Hypothalamus (tissue), 51 donors: ENCODE results near the gene PTPRU.

Experiments
- DNase-seq, 51 donors: peaks; one replicate each; lab custom pipeline; 2025; lab: John Stamatoyannopoulos, UW

PTPRU gene

DNA sequence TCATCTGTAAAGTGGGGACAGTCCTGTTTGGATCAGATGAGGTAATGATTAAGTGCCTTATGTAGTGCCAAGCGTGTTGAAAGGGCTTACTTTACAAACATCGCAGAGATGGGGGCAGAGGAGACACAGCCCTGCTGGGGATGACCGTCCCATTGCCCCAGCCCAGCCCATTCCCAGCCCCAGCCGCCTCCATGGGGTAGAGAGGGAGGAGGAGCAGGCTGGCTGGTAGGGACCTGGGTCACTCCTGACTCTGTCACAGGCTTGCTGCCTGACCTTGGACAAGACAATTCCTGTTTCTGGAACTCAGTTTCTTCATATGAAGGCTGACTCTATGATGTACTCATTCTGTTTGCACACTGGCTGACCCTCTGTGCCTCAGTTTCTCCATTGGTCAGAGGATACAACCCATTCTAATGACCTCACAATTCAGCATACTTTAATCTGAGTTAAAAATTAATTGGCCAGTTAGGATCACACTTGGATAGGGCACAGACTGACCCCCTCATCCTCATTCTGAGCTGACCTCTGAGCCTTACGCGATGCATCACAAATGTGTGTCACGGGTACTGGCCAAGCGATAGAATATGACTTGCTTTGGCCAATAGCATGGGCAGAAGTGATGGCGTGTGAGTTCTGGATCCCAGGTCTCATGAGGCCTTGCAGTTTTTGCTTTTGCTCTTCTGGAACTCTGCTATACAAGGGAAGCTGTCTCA is 91.1 kb downstream of the PTPRU start:
- no peak for DNase-seq

DNA sequence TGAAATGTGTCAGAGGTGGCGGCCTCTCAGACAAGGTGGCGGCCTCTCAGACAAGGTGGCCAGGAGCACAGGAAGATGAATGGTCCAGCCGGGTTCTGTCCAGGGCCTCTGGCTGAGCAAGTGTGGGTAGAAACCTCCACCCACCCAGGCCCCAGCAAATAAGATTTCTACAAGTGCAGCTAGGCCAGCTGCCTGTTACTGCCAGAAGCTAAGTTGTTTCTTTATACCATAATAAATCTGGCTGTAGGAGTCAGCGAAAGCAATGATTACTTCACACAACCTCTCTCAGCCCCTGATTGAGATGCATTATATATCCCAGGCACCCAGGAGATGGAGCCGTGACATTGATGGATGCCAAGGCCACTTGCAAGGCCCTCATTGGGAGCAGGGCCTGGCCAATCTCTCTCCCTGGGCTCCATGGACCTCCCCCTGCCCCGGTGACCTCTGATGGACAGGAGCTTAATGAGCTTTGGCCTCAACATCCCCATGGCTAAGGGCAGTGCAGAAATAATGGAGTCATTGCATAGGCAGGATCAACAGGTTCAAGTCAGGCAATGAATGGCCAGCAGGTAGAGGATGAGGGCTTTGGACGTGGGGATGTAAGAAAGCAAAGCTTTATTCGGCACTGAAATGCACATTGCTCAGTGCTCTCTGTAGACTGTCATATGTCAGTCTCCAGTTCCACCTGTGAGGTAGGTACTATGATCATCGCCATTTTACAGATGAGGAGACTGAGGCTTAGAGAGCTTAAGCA is 92.9 kb downstream of the PTPRU start:
- no peak for DNase-seq

DNA sequence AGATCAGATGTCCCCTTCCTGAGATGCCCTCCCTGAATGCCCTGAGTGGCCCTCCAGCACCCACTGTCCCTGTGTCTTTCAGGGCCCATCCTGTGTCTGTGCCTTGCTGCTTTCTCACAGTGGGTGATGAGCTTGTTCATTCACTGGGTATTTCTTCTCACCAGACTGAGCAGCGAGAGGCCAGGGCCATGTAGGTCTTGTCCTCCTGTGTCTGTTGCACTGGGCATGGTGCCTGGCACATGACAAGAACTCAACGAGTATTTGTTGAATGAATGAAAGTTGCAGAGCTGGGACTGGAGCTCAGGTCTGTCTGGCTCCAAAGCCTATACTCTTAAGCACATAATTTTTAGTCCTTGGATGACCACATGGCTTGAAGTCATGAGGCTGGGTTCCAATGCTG is 93.8 kb downstream of the PTPRU start:
- no peak for DNase-seq

- peak in 1 of 51 donors; percentile 51 for DNase-seq
These were observed 94.5 kb downstream of the PTPRU start for GRCh38 chr1:29330856-29331255.

- DNase-seq, result no peak
These were observed 95.0 kb downstream of the PTPRU start for GRCh38 chr1:29331309-29331708.

DNA sequence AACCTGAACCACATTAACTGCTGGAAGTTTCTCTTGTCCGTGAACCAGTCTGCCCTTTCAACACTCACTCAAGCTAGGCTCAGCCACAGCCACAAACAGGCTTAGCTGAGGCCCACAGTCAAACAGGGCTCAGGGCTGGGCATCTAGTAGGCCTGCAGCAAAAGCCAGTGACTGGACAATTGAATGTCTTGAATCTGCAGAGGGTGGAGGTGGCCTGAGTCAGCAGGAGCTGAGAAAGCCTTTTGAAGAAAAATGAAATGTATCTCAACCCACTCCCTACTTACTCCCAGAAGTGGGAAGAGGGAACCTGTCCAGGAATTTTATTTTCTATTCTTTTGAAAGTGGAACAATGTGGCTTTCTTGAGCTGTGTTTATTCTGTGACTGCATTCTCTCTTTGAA is 95.4 kb downstream of the PTPRU start:
- no peak for DNase-seq

- no peak for DNase-seq
These were observed 95.9 kb downstream of the PTPRU start for GRCh38 chr1:29332204-29332603.

DNA sequence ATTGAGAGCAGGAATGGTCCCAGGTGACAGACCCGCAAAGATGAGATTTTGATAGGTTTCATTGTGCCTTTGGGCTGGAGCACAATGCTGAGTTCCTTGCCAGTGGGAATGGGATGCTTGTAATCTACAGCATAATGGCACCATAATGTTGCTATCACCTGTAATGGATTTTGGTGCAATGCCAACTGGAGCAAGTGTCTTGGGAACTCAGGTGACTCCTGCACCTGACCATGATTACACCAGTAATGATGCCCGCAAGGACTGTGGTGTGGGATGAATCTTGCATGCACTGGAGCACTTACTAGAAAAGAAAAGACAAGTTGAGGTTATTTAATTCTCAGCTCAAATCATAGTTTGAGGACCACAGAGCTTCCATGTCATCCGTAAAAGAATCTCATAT is 96.7 kb downstream of the PTPRU start:
- no peak for DNase-seq

GRCh38 chr1:29335573-29335972 is 99.3 kb downstream of the PTPRU start:
- DNase-seq, result no peak

DNA sequence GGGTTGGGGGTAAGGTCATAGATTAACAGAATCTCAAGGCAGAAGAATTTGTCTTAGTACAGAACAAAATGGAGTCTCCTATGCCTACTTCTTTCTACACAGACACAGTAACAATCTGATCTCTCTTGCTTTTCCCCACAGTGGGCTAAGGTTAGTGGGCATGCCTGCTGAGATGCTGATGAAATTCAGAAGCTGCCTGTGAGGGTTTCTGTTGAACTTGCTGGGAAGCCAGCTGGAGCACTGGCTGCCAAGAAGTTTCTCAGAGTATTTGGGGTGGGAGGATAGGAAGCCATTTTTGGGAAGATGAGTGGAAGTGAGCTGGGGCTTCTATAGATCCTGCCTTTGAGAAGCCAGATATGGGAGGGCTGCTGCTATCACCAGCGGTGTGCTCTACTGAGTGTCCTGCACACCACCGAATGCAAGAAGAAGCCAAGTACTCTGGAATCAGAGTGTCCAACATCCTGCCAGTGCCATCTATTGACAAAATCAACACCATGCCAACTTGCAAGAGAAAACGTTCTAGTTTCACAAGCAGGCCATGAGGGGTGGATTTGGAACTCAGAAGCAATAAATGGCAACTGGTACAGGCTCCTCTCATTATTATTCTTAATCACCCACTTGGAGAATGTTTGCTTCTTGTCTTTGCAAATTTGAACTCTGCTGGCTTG is 102.7 kb downstream of the PTPRU start:
- peak in 1 of 51 donors; percentile 28 for DNase-seq

DNA sequence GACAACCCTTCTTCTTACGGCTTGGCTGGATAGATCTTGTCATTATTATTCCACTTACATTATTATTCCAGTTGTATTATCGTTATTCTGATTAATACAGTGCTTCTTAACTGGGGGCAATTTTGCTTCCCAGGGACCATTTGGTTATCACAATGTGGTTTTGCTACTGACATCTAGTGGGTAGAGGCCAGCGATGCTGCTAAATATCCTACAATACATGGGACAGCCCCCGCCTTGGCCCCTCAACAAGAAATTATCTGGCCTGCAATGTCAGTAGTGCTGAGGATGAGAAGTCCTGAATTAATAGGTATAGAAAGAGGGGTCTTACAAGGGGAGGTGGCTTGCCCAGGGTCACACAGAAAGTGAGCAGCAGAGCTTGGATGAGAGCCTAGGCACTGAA is 105.6 kb downstream of the PTPRU start:
- no peak for DNase-seq

DNA sequence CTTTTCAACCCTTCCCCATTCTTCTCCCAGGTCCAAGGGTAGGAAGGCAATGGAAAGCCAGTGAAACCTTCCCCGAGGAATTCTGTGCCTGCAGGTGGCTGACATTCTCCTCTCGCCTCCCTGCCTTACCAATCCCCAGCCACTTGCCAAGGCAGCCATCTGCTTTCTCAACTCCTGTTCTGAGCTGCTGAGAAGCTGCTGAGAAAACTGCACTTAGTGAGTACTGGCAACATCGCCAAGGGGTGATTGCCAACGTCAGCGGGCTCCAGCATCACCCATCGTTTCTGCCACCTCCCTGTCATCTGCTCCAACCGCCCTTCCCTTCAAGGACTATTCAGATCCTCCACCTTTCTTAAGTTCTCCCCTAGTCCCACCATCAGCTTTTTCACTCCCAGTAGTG is 106.0 kb downstream of the PTPRU start:
- no peak for DNase-seq

- no peak for DNase-seq
These were observed 106.7 kb downstream of the PTPRU start for GRCh38 chr1:29342983-29343382.

GRCh38 chr1:29343476-29343875 is 107.2 kb downstream of the PTPRU start:
- DNase-seq, result no peak

DNA sequence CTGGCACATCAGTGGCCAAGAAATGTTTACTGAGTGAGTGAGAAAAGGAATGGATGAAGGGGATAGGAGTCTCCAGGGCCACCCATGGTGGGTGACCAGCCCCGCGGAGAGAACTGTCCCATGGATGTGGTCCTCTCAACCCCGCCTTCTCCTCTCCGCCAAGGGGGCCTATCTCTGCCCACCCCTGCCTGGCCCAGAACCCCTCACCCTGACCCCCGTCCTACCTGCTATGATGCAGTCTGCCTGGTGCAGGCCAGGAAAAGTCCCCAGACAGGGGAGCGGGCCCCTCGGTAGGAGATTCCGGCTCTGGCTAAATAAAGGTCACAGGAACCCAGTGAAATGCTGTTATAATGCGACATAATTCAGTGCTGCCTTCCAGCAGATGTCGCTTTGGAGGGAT is 107.6 kb downstream of the PTPRU start:
- no peak for DNase-seq

DNA sequence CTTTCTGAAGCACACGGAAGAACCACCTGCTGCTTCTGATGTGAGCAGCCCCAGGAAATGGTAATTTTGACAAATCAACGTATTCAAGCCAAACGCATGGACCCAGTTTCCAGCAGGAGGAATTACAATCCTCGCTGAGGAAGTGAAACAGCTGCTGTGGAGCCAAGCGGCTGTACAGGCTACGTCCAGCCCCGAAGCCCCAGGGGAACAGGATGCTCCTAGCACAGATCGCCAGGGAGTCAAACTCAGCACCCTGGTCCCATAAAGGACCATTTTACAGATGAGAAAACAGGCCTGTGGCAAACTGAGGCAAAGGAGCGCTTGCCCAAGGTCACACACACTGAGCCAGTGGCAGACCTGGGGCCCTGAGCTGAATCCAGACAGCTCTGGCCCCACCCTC is 108.0 kb downstream of the PTPRU start:
- no peak for DNase-seq

GRCh38 chr1:29346576-29346975 is 110.3 kb downstream of the PTPRU start:
- DNase-seq, result no peak

DNA sequence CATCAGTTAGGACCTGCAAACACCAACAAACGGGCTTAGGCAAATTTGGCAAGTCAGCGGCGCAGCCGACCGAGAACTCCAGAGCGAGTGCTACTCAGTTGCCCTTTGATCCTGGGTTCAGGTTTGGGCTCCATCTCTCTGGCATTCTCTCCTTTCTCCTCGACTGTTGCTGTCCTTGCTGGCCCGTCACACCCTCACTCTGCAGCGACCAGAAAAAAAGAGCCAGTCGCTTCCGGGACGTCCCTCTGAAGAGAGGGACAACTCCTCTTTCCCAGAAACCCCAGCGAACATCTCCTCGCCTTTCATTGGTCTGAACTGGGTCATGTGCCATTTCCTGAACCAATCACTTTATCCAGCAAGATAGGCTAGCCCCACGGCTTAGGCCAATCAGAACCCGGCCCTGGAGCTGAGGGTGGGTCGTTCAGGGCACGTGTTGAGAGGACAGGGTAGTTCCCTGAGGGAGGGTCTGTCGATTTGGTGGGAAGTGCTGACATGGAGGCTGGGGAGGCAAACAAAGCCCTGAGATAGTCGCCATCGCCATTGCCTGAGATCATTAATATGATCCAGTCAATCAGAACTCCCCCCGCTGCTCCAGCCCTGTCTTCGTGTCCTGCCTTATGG is 113.7 kb downstream of the PTPRU start:
- no peak for DNase-seq

DNA sequence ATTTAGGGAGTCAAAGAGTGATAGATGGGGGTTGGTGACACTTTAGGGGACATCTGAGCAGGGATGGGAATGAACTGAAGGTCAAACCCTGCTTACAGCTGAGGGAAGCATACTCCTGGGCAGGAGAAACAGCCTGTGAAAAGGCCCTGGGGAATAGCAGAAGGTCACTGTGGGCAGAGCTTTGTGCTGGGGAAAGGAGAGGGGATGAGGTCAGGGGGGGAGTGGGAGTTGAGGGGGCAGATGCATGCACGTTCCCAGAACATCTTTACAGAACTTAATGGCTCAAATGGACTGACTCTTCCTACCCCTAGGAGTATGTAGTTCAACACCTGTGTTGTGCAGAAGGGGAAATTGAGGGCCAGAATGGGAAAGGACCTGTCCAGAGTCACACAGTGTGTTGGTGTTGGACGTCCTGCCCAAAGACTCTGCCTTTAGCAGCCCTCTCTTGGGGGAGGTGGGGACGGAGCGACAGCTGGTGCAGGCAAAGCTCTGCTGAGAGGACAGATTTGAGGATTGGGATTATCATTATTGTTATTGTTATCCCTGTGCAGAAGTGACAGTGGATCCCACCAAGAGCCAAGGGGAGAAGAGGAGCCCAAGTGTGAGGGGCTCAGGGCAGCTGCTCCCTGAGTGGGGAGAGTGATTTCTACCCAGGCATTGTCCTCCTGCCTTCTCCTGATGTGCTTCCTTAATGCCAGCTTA is 116.5 kb downstream of the PTPRU start:
- no peak for DNase-seq

DNA sequence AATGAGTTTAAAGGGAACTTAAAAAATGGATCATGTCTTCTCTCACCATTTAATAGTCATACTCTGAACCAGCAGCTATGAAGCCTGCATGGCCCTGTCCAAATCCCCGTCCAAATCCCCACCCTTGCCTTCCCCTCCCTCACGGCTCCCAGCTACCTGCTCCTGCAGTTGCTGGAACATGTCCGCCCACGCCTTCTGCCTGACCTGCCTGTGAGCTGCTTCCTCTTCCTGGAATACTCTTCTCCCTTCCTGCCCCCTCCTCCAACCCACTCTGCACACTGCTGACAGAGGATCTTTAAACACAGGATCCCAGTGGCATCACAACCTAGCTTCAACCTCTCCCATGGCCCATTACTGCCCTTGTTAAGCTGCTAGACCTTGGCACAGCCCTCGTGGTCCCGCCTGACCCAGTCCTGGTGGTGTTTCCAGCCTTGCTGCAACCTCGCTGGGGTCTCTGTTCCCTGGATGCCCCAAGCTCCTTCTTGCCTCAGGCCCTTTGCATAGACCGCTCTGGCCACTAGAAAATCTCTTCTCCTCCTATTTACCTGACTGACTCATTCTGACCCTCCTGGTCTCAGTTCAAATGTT is 118.3 kb downstream of the PTPRU start:
- DNase-seq, result peak in 3 of 51 donors; percentile 7 to 17 (median 12)
